ENCODE measurements around the gene TINAGL1. TPM values are rescaled to one million over a fixed set of nuclear protein-coding genes. Genes with fewer than 3 reads are reported as not detected.

TINAGL1 gene
- total RNA-seq, 1 experiment from 2014 or later = 57.9 TPM

DNA sequence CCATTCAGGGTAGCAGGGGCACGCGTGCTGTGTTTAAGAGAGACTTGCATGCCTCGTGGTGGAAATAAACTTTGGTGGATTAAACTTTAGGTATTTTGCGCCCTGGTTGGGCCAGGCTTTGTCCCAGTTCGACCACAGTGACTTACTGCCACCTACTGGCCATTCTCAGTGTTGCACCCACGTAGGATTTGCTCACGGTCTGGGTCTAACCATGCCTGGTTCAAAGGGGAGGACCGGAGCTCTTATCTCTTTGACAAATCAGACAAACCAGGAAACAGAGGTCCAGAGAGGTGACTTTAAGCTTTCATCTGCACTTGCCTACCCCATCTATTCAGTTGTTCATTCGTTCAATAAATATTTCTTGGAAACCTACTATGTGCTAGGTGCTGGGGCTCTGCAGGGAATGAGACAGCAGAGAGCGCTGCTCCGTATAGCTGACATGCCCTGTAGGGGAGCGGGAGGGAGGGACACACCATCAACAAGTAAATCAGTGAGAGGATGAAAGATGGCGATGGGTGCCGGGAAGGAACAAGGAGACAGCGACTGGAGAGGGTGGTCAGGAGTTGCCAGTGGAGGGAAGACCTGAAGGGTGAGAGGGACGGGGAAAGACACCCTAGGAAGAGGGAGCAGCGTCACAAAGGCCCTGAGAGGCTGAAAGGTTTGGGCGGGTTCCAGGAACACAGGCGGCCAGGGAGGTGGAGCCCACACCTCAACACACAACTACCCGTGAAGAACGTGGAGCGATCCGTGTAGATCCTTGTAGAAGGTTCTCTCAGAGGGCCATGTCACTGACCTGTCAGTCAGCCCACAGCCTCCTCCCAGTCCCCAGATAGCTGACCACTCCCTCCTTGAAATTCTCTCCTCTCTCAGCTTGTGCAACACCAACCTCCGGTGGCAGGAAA is 27.2 kb upstream of the TINAGL1 start (continued):
- TF ChIP-seq, protein P1, sequence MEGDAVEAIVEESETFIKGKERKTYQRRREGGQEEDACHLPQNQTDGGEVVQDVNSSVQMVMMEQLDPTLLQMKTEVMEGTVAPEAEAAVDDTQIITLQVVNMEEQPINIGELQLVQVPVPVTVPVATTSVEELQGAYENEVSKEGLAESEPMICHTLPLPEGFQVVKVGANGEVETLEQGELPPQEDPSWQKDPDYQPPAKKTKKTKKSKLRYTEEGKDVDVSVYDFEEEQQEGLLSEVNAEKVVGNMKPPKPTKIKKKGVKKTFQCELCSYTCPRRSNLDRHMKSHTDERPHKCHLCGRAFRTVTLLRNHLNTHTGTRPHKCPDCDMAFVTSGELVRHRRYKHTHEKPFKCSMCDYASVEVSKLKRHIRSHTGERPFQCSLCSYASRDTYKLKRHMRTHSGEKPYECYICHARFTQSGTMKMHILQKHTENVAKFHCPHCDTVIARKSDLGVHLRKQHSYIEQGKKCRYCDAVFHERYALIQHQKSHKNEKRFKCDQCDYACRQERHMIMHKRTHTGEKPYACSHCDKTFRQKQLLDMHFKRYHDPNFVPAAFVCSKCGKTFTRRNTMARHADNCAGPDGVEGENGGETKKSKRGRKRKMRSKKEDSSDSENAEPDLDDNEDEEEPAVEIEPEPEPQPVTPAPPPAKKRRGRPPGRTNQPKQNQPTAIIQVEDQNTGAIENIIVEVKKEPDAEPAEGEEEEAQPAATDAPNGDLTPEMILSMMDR (IDR thresholded peaks at IDR 0.05 in 2 of 3, conservative IDR thresholded peaks at IDR 0.05 in 1 of 3; ENCODE audit: borderline replicate concordance in 1 of 3, insufficient read depth in 1 of 3, low read depth in 2 of 3, low read length in 2 of 3) = peak; percentile 89 to 98 (median 96)

DNA sequence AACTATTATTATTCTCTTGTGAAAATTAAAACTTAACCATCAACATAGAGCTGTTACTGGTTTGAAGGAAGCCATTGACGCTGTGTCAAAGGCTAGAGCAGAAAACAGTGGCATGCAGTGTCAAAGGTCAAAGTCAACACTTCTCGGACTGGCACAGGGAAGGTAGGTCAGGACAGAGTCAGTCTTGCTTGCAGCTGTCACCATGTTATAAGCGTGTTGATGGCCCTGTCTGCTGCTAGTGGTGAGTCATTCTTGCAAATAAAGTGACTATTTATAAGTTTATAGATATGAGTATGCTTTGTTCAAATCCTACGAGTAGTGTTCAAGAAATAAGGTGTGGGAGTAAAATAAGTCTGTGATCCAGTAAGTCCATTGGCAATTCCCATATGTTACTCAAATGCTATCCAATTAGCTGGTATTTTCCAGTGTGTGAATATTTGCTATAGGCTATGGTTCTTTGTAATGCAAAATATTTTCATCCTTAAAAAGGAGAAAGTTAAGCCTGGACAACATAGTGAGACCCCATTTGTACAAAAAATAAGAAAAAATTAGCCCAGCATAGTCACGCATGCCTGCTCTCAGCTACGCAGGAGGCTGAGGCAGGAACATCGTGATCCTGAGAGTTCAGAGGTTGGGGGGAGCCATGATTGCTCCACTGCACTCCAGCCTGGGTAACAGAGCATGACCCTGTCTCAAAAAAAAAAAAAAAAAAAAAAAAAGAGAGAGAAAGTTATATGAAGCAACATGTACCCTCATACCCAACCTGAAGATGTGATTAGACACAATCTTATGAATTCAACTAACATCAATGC is 26.3 kb upstream of the TINAGL1 start:
- no peaks in the 10 kb centered on the region for H3K27me3 ChIP-seq (ENCODE audit: insufficient read depth, low read length)
- TF ChIP-seq SRF (IDR thresholded peaks at IDR 0.05; ENCODE audit: low read depth) (0 out of 2 replicates have a peak, but pooled peaks have one; percentile 13), CBX3 (IDR thresholded peaks at IDR 0.05; ENCODE audit: low read depth) (no peak)
- no peaks in the 10 kb centered on the region for H3K36me3 ChIP-seq (ENCODE audit: control insufficient read depth in 1 of 2, insufficient read depth in 2 of 2, low read length in 2 of 2)
- POLR2A ChIA-PET = interaction anchor here (1.0 to 2.1 kb wide), 3 partner anchors 42 to 128 kb away, joined by 3 to 7 read pairs (median 3); no protein-coding TSS in a partner anchor
- H3K27ac ChIP-seq (ENCODE audit: low read depth, low read length) = peak overlapping the region; percentile 44; the same call in 1 of the 2 replicates
- CTCF ChIA-PET = interaction anchor here (0.6 to 4.5 kb wide), 16 partner anchors 12 to 428 kb away, joined by 3 to 98 read pairs (median 5); no protein-coding TSS in a partner anchor
- ATAC-seq (0 out of 2 replicates have a peak, but pooled peaks have one; percentile 1), DNase-seq (ENCODE audit: low read depth, low spot score) (no peak)
- no peaks in the 10 kb centered on the region for H3K9me2 ChIP-seq (ENCODE audit: insufficient read depth)
- peak overlapping the region; percentile 41 to 52 for H3K4me3 ChIP-seq (replicated peaks in 1 of 2; ENCODE audit: low read depth in 1 of 2, low read length in 2 of 2)
- no peak overlapping the region for H3K9ac ChIP-seq (ENCODE audit: low read length)
- no peaks in the 10 kb centered on the region for H4K20me1 ChIP-seq (ENCODE audit: insufficient read depth)
- peak overlapping the region; percentile 78 for H3K4me2 ChIP-seq (ENCODE audit: low read length)
- intact Hi-C loops (cut with micrococcal nuclease) = loop anchor here (1.0 to 2.0 kb wide), 5 partner anchors 90 to 366 kb away; no protein-coding TSS in a partner anchor
- no TSS peak for BruUV-seq (replicated peaks)
- peaks cover 12 to 21% of the 10 kb centered on the region in 2 experiments; a peak in 3 of 4 replicates for H3K4me1 ChIP-seq (ENCODE audit: control insufficient read depth in 1 of 2, insufficient read depth in 2 of 2, low read length in 2 of 2)
- RAD21 ChIA-PET (ENCODE audit: low non-redundant PET in 1 of 2, low total read pairs in 2 of 2, uncharacterized antibody in 2 of 2, unreplicated experiment in 2 of 2) = interaction anchor here (1.0 to 1.8 kb wide), 9 partner anchors 10 to 386 kb away, joined by 3 to 10 read pairs (median 7); no protein-coding TSS in a partner anchor
- no peaks in the 10 kb centered on the region for H3K9me3 ChIP-seq (ENCODE audit: control insufficient read depth in 1 of 2, insufficient read depth in 1 of 2, low read depth in 1 of 2, low read length in 2 of 2)
- no peaks in the 10 kb centered on the region for H3K79me2 ChIP-seq (ENCODE audit: insufficient read depth, low read length)
- peak overlapping the region; percentile 93 for H2AFZ ChIP-seq (ENCODE audit: low read depth, low read length, poor library complexity, severe bottlenecking)
